ENCODE results near the gene DNAJC3. TPM values are rescaled to one million over a fixed set of nuclear protein-coding genes. Genes with fewer than 3 reads are reported as not detected.

Gene DNAJC3
- total and polyA plus RNA-seq, 9 of the 15 experiments (the other 6 are each of a cell fraction or from before 2014, with no cell fraction given) = 7.8 to 21.8 (median 10.4) TPM

GRCh38 chr13:95629071-95629470 is 47.9 kb upstream of the DNAJC3 start:
- no peaks in the 10 kb centered on the region for H3K36me3 ChIP-seq (ENCODE audit: control insufficient read depth, insufficient read depth, low read length)
- TF ChIP-seq ZNF274 (IDR thresholded peaks at IDR 0.05; ENCODE audit: borderline replicate concordance, low read depth, low read length) (no peak), CBX3 (IDR thresholded peaks at IDR 0.05; ENCODE audit: borderline replicate concordance in 1 of 2, low read length in 2 of 2) (no peak), POLR2A (conservative IDR thresholded peaks at IDR 0.05) (no peak), KAT2B (IDR thresholded peaks at IDR 0.05; ENCODE audit: low read depth, low read length) (no peak), RNF2 (IDR thresholded peaks at IDR 0.05) (no peak), TEAD2 (tag; IDR thresholded peaks at IDR 0.05) (no peak), SETDB1 (IDR thresholded peaks at IDR 0.05; ENCODE audit: low read length) (no peak), ELF4 (CRISPR knock-in tag; IDR thresholded peaks at IDR 0.05) (no peak)
- POLR2A ChIA-PET = no interaction called here
- no peaks in the 10 kb centered on the region for H3K79me2 ChIP-seq (ENCODE audit: control insufficient read depth, insufficient read depth, low read length)
- 0% methylated on average over 3 of the region's 4 CpGs for WGBS (ENCODE audit: insufficient coverage, low coverage, missing lambda C conversion rate)
- peaks cover 0 to 13% of the 10 kb centered on the region in 2 experiments; a peak in 2 of 5 replicates for H3K27me3 ChIP-seq (ENCODE audit: control insufficient read depth in 2 of 2, insufficient read depth in 2 of 2, low read length in 2 of 2)
- H2AFZ ChIP-seq (ENCODE audit: low read depth, low read length) = no peak overlapping the region
- no peak overlapping the region for H3K27ac ChIP-seq (ENCODE audit: extremely low read depth, low read depth, low read length)
- BruUV-seq (replicated peaks) = no TSS peak
- no peak overlapping the region for H3K9ac ChIP-seq (ENCODE audit: insufficient read depth in 1 of 2, low read depth in 2 of 2, low read length in 2 of 2)
- H4K20me1 ChIP-seq (replicated peaks; ENCODE audit: control insufficient read depth, insufficient read depth, low read length) = no peaks in the 10 kb centered on the region
- no peak for DNase-seq (ENCODE audit: extremely low read depth in 1 of 4, low spot score in 3 of 4)
- FAIRE-seq = no peak
- no peaks in the 10 kb centered on the region for H3K9me3 ChIP-seq (replicated peaks; ENCODE audit: control insufficient read depth, insufficient read depth, low read depth, low read length)
- ATAC-seq = no peak
- H3K4me3 ChIP-seq = no peak overlapping the region
- intact Hi-C loops (cut with micrococcal nuclease) = loop anchor here (10.0 kb wide), 2 partner anchors 596 to 1336 kb away; no protein-coding TSS in a partner anchor
- H3K4me1 ChIP-seq (replicated peaks in 1 of 2; ENCODE audit: control insufficient read depth in 2 of 2, insufficient read depth in 2 of 2, low read length in 2 of 2) = no peaks in the 10 kb centered on the region
- no peaks in the 10 kb centered on the region for H3K9me1 ChIP-seq (ENCODE audit: control insufficient read depth, insufficient read depth, low read length)
- in situ Hi-C loops (cut with MboI) = no loop called here
- H3K4me2 ChIP-seq (ENCODE audit: insufficient read depth, low read length) = no peak overlapping the region
- CTCF ChIA-PET (ENCODE audit: low intra/inter-chr PET ratio) = interaction anchor here (0.5 kb wide), 1 partner anchor 16 kb away, joined by 3 read pairs; no protein-coding TSS in a partner anchor

- CTCF ChIA-PET (ENCODE audit: low intra/inter-chr PET ratio) = no interaction called here
- BruUV-seq (replicated peaks) = no TSS peak
- TF ChIP-seq RERE (CRISPR knock-in tag; IDR thresholded peaks at IDR 0.05; ENCODE audit: borderline replicate concordance) = no peak
- no peak for TF ChIP-seq ZNF778 (CRISPR knock-in tag; IDR thresholded peaks at IDR 0.05)
- TF ChIP-seq POLR3G (IDR thresholded peaks at IDR 0.05; ENCODE audit: extremely low read depth, insufficient read length, insufficient replicate concordance) = no peak
These were observed 46.3 kb upstream of the DNAJC3 start for GRCh38 chr13:95630593-95630992.

More at GRCh38 chr13:95630593-95630992, 46.3 kb upstream of the DNAJC3 start:
- Histone ChIP-seq H3K27me3 (ENCODE audit: control insufficient read depth in 2 of 2, insufficient read depth in 2 of 2, low read length in 2 of 2) (peaks cover 0 to 18% of the 10 kb centered on the region in 2 experiments; a peak in 2 of 5 replicates), H3K79me2 (ENCODE audit: control insufficient read depth, insufficient read depth, low read length) (no peaks in the 10 kb centered on the region), H2AFZ (ENCODE audit: low read depth, low read length) (no peak overlapping the region), H3K27ac (ENCODE audit: extremely low read depth, low read depth, low read length) (no peak overlapping the region), H3K36me3 (ENCODE audit: control insufficient read depth, insufficient read depth, low read length) (no peaks in the 10 kb centered on the region), H4K20me1 (replicated peaks; ENCODE audit: control insufficient read depth, insufficient read depth, low read length) (no peaks in the 10 kb centered on the region), H3K4me2 (ENCODE audit: insufficient read depth, low read length) (no peak overlapping the region), H3K4me3 (no peak overlapping the region), H3K9me1 (ENCODE audit: control insufficient read depth, insufficient read depth, low read length) (no peaks in the 10 kb centered on the region), H3K9ac (ENCODE audit: insufficient read depth in 1 of 2, low read depth in 2 of 2, low read length in 2 of 2) (no peak overlapping the region), H3K9me3 (replicated peaks; ENCODE audit: control insufficient read depth, insufficient read depth, low read depth, low read length) (no peaks in the 10 kb centered on the region), H3K4me1 (replicated peaks in 1 of 2; ENCODE audit: control insufficient read depth in 2 of 2, insufficient read depth in 2 of 2, low read length in 2 of 2) (no peaks in the 10 kb centered on the region)
- DNase-seq (ENCODE audit: extremely low read depth in 1 of 4, low spot score in 3 of 4) (no peak), FAIRE-seq (no peak), ATAC-seq (no peak)
- in situ Hi-C loops (cut with MboI) (no loop called here), intact Hi-C loops (cut with micrococcal nuclease) (no loop called here)
- POLR2A ChIA-PET = no interaction called here
- 0% methylated on average over 3 of the region's 3 CpGs for WGBS (ENCODE audit: insufficient coverage, low coverage, missing lambda C conversion rate)

Data from K562 (cell line).